Left renal cortex interstitium (tissue), 4 donors: ENCODE measurements around the gene DENND4B. TPM values are rescaled to one million over a fixed set of nuclear protein-coding genes. Genes with fewer than 3 reads are reported as not detected.

Experiments
- DNase-seq, 4 donors: peaks; one replicate each; pipeline ENCODE4 v3.0.0-alpha.2; 2013; ENCODE audit warnings: low read depth in 4 of 4, low spot score in 2 of 4, missing footprints in 1 of 4
- polyA plus RNA-seq, 4 donors: library from polyadenylated mRNA; unstranded; fragments of 120-200 nt; gene quantifications; one replicate each; pipeline ENCODE4 v1.2.1, GENCODE V29; 2013; ENCODE audit not compliant: insufficient read length in 4 of 4

Gene DENND4B
- polyA plus RNA-seq, 4 donors: 21.9 to 59.4 (median 41.3) TPM

- no peak for DNase-seq
These were observed 7.4 kb upstream of the DENND4B start for GRCh38 chr1:153953859-153954365.

GRCh38 chr1:153951801-153952200 is 5.3 kb upstream of the DENND4B start:
- DNase-seq: no peak

GRCh38 chr1:153951183-153951582 is 4.7 kb upstream of the DENND4B start:
- DNase-seq: no peak

GRCh38 chr1:153945795-153946621 is 510 bp downstream of the DENND4B start:
- no peak for DNase-seq

- DNase-seq: no peak
These were observed 1.3 kb downstream of the DENND4B start for GRCh38 chr1:153945131-153945794.

- DNase-seq: no peak
These were observed 1.7 kb downstream of the DENND4B start for GRCh38 chr1:153944827-153945117.

- no peak for DNase-seq
These were observed 2.3 kb downstream of the DENND4B start for GRCh38 chr1:153944005-153944826.

- DNase-seq: no peak
These were observed 3.6 kb downstream of the DENND4B start for GRCh38 chr1:153942766-153943549.

GRCh38 chr1:153941826-153942725 is 4.4 kb downstream of the DENND4B start:
- DNase-seq: no peak

- no peak for DNase-seq
These were observed 5.8 kb downstream of the DENND4B start for GRCh38 chr1:153940756-153941155.

GRCh38 chr1:153939476-153939875 is 7.0 kb downstream of the DENND4B start:
- DNase-seq: no peak

- DNase-seq: no peak
These were observed 7.5 kb downstream of the DENND4B start for GRCh38 chr1:153938996-153939395.

GRCh38 chr1:153937331-153937730 is 9.2 kb downstream of the DENND4B start:
- DNase-seq: no peak

- DNase-seq: no peak
These were observed 10.3 kb downstream of the DENND4B start for GRCh38 chr1:153936011-153936802.

GRCh38 chr1:153934746-153935145 is 11.8 kb downstream of the DENND4B start:
- DNase-seq: no peak

- DNase-seq: no peak
These were observed 12.6 kb downstream of the DENND4B start for GRCh38 chr1:153933955-153934354.

- no peak for DNase-seq
These were observed 13.1 kb downstream of the DENND4B start for GRCh38 chr1:153933430-153933829.
